WTC11 (cell line): ENCODE data around the gene SRPK1. TPM values are rescaled to one million over a fixed set of nuclear protein-coding genes. Genes with fewer than 3 reads are reported as not detected.

Source experiments
- ATAC-seq: fragments of 200-7000 bp; cut with Tn5 transposase; 2 replicates; pipeline ENCODE4 v1.10.0; 2021; ENCODE audit warnings: mild to moderate bottlenecking, moderate library complexity
- CTCF ChIA-PET: fragments of 300-600 bp; sonication (Branson Sonifier 250); formaldehyde crosslinking; loops from one replicate; lab custom pipeline; 2021; ENCODE audit warnings: antibody characterized with exemption; lab: Charles Lee
- POLR2A ChIA-PET: fragments of 350-600 bp; sonication (Branson Sonifier 250); formaldehyde crosslinking; loops from one replicate; lab custom pipeline; 2021; ENCODE audit warnings: antibody characterized with exemption; lab: Charles Lee
- DNase-seq: peaks from one replicate; pipeline ENCODE4 v3.0.0; 2021; ENCODE audit warnings: low spot score
- H3K27ac Mint-ChIP-seq: 2 replicates; pipeline ENCODE4 v1.8.0; 2021; ENCODE audit warnings: mixed read lengths
- H3K27me3 Mint-ChIP-seq: 2 replicates; pipeline ENCODE4 v1.8.0; 2021; ENCODE audit warnings: low read depth, mild to moderate bottlenecking, moderate library complexity, mixed read lengths
- H3K36me3 Mint-ChIP-seq: 2 replicates; pipeline ENCODE4 v1.8.0; 2021; ENCODE audit warnings: mixed read lengths
- H3K4me1 Mint-ChIP-seq: 2 replicates; pipeline ENCODE4 v1.8.0; 2022; ENCODE audit warnings: mixed read lengths
- H3K4me3 Mint-ChIP-seq: 2 replicates; pipeline ENCODE4 v1.8.0; 2021; ENCODE audit warnings: mild to moderate bottlenecking, moderate library complexity, mixed read lengths
- H3K9me3 Mint-ChIP-seq: 2 replicates; pipeline ENCODE4 v1.8.0; 2021; ENCODE audit warnings: mixed read lengths
- ATF1 ChIP-seq: sonication (generic); formaldehyde crosslinking; IDR thresholded peaks from 2 replicates; pipeline ENCODE4 v1.8.1; 2023; ENCODE audit warnings: mild to moderate bottlenecking, moderate library complexity, missing genetic modification reagents
- CREB1 ChIP-seq: sonication (generic); formaldehyde crosslinking; IDR thresholded peaks from 2 replicates; pipeline ENCODE4 v1.8.0; 2023; ENCODE audit warnings: mild to moderate bottlenecking, missing genetic modification reagents
- ELF4 ChIP-seq: sonication (generic); formaldehyde crosslinking; IDR thresholded peaks from 2 replicates; pipeline ENCODE4 v1.8.1; 2022; ENCODE audit warnings: low read depth, mild to moderate bottlenecking, moderate library complexity, missing genetic modification reagents
- FOXK1 ChIP-seq: sonication (generic); formaldehyde crosslinking; IDR thresholded peaks from 2 replicates; pipeline ENCODE4 v1.8.0; 2022; ENCODE audit warnings: mild to moderate bottlenecking, moderate library complexity, missing genetic modification reagents
- FOXP1 ChIP-seq: sonication (generic); formaldehyde crosslinking; IDR thresholded peaks from 2 replicates; pipeline ENCODE4 v1.8.0; 2022; ENCODE audit warnings: missing genetic modification reagents, mild to moderate bottlenecking, moderate library complexity, borderline replicate concordance
- NR2C2 ChIP-seq: sonication (generic); formaldehyde crosslinking; IDR thresholded peaks from 2 replicates; pipeline ENCODE4 v1.8.0; 2022; ENCODE audit warnings: mild to moderate bottlenecking, missing genetic modification reagents
- NR3C1 ChIP-seq: sonication (generic); formaldehyde crosslinking; conservative IDR thresholded peaks from 2 replicates; pipeline ENCODE4 v1.8.1; 2023; ENCODE audit warnings: low read depth, mild to moderate bottlenecking, missing genetic modification reagents
- SMAD3 ChIP-seq: sonication (generic); formaldehyde crosslinking; IDR thresholded peaks from 2 replicates; pipeline ENCODE4 v1.8.0; 2022; ENCODE audit warnings: missing genetic modification reagents, mild to moderate bottlenecking, borderline replicate concordance
- SMAD4 ChIP-seq: sonication (generic); formaldehyde crosslinking; IDR thresholded peaks from 2 replicates; pipeline ENCODE4 v1.8.0; 2022; ENCODE audit warnings: mild to moderate bottlenecking, missing genetic modification reagents
- ZBTB21 ChIP-seq: sonication (generic); formaldehyde crosslinking; IDR thresholded peaks from 2 replicates; pipeline ENCODE4 v1.8.1; 2023; ENCODE audit warnings: mild to moderate bottlenecking, missing genetic modification reagents, borderline replicate concordance
- ZNF138 ChIP-seq: sonication (generic); formaldehyde crosslinking; conservative IDR thresholded peaks from 2 replicates; pipeline ENCODE4 v1.8.1; 2022; ENCODE audit warnings: mild to moderate bottlenecking, moderate library complexity, missing genetic modification reagents
- ZNF219 ChIP-seq: sonication (generic); formaldehyde crosslinking; IDR thresholded peaks from 2 replicates; pipeline ENCODE4 v1.8.0; 2023; ENCODE audit warnings: missing genetic modification reagents, mild to moderate bottlenecking, borderline replicate concordance
- ZNF416 ChIP-seq: fragments of 250-450 bp; sonication (Bioruptor Pico); IDR thresholded peaks from 2 replicates; pipeline ENCODE4 v1.9.0; 2021; ENCODE audit warnings: mild to moderate bottlenecking, inconsistent platforms
- ZNF671 ChIP-seq: fragments of 250-450 bp; sonication (Bioruptor Pico); IDR thresholded peaks from 2 replicates; pipeline ENCODE4 v1.8.0; 2021; ENCODE audit warnings: mild to moderate bottlenecking
- total RNA-seq: library from RNA; stranded (reverse); gene quantifications from 3 replicates; pipeline ENCODE4 v1.2.3, GENCODE V29; 2021
- TF ChIP-seq, protein P1 (sequence below): fragments of 250-450 bp; sonication (Bioruptor Pico); conservative IDR thresholded peaks from 2 replicates; pipeline ENCODE4 v1.9.0; 2021; ENCODE audit warnings: mild to moderate bottlenecking
- TF ChIP-seq, protein P2 (sequence below): sonication (generic); formaldehyde crosslinking; IDR thresholded peaks from 2 replicates; pipeline ENCODE4 v1.8.0; 2022; ENCODE audit warnings: mild to moderate bottlenecking, missing genetic modification reagents
- TF ChIP-seq, protein P3 (sequence below): sonication (generic); formaldehyde crosslinking; IDR thresholded peaks from 2 replicates; pipeline ENCODE4 v1.8.1; 2023; ENCODE audit warnings: mild to moderate bottlenecking, missing genetic modification reagents, moderate library complexity
- TF ChIP-seq, protein P4 (sequence below): sonication (generic); formaldehyde crosslinking; IDR thresholded peaks from 2 replicates; pipeline ENCODE4 v1.8.1; 2022; ENCODE audit warnings: low read depth, missing genetic modification reagents, borderline replicate concordance
- TF ChIP-seq, protein P5 (sequence below): sonication (generic); formaldehyde crosslinking; IDR thresholded peaks from 2 replicates; pipeline ENCODE4 v1.8.0; 2022; ENCODE audit warnings: mild to moderate bottlenecking, missing genetic modification reagents

SRPK1 gene
- total RNA-seq, 1 experiment from 2014 or later, result 100.0 TPM

DNA sequence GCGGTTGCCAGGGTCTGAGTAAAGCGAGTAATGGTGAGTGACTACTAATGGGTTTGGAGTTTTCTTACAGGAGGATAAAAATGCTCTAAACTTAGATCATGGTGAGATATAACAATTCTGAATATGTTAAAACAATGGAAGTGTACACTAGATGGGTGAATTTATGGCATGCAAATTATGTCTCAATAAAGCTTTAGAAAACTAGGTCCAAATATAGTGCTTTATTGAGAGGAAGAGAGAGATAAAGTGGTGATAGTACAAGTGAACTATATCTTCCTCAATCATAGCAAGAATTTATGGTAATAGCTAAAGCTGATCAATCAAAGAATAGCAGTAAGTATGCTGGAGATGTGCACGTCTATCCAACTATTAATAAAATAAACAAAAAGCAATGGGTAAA is 23.9 kb downstream of the SRPK1 start:
- no peaks in the 10 kb centered on the region for H3K27me3 Mint-ChIP-seq
- POLR2A ChIA-PET, result no interaction called here
- CTCF ChIA-PET, result no interaction called here
- H3K36me3 Mint-ChIP-seq, result peaks cover 22% of the 10 kb centered on the region; the same call in 1 of the 2 replicates
- H3K9me3 Mint-ChIP-seq, result no peaks in the 10 kb centered on the region
- peaks cover 26% of the 10 kb centered on the region for H3K4me1 Mint-ChIP-seq
- H3K4me3 Mint-ChIP-seq, result no peak overlapping the region
- H3K27ac Mint-ChIP-seq, result no peak overlapping the region
- DNase-seq, result no peak
- no peak for TF ChIP-seq FOXK1 (CRISPR knock-in tag)
- TF ChIP-seq CREB1 (CRISPR knock-in tag), result no peak
- TF ChIP-seq, protein P1, sequence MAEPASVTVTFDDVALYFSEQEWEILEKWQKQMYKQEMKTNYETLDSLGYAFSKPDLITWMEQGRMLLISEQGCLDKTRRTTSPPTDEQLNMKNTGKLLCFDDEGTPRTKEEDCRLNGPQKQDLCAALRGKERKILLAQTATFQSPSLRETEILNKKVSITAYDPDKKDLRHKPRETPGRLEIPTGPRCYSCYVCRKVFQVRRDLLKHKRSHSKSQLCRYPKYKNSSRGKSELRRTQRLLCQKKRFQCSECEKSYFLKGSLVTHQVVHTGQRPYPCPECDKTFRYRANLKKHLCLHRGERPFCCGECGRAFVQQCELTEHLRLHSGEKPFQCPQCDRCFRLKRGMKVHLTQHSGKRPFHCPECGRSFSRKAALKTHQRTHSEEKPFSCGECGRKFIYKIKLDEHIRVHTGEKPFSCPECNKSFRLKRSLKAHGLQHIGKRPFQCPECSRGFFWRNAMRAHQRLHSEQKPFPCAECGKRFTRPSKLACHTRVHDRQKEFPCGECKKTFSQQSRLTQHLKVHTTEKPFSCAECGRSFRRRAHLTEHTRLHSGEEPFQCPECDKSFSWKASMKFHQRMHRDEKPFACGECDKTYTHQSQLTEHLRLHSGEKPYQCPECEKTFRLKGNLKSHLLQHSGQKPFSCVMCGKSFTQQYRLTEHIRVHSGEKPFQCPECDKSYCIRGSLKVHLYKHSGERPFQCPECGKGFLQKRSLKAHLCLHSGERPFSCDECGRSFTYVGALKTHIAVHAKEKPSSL (CRISPR knock-in tag), result no peak
- TF ChIP-seq FOXP1 (CRISPR knock-in tag), result no peak
- TF ChIP-seq SMAD4 (CRISPR knock-in tag), result no peak
- TF ChIP-seq ZNF138 (CRISPR knock-in tag), result no peak
- TF ChIP-seq, protein P2, sequence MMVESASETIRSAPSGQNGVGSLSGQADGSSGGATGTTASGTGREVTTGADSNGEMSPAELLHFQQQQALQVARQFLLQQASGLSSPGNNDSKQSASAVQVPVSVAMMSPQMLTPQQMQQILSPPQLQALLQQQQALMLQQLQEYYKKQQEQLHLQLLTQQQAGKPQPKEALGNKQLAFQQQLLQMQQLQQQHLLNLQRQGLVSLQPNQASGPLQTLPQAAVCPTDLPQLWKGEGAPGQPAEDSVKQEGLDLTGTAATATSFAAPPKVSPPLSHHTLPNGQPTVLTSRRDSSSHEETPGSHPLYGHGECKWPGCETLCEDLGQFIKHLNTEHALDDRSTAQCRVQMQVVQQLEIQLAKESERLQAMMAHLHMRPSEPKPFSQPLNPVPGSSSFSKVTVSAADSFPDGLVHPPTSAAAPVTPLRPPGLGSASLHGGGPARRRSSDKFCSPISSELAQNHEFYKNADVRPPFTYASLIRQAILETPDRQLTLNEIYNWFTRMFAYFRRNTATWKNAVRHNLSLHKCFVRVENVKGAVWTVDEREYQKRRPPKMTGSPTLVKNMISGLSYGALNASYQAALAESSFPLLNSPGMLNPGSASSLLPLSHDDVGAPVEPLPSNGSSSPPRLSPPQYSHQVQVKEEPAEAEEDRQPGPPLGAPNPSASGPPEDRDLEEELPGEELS (CRISPR knock-in tag), result no peak
- ATAC-seq, result no peak

DNA sequence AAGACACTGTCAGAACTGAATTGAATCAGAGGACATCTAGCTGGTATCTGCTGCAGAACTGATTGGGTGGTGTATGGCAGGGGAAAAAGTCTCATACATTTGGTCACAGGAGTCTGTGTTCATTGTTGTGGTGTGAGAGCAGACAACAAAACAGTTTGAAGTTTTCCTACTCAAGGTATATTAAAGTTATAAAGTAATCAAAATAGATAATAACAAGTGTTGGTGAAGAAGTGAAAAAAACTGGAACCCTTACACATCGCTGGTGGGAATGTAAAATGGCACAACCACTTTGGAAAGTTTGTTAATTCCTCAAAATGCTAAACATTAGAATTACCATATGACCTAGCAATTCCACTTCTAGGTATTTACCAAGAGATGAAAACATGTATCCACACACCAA is 24.7 kb downstream of the SRPK1 start:
- ATAC-seq, result no peak
- Mint-ChIP-seq H3K27me3 (no peaks in the 10 kb centered on the region), H3K36me3 (peaks cover 21% of the 10 kb centered on the region), H3K4me1 (peaks cover 26% of the 10 kb centered on the region), H3K4me3 (no peak overlapping the region), H3K27ac (peak overlapping the region; percentile 20), H3K9me3 (no peaks in the 10 kb centered on the region)
- ChIA-PET POLR2A (no interaction called here), CTCF (no interaction called here)
- no peak for DNase-seq
- no peak for TF ChIP-seq ZNF219 (CRISPR knock-in tag)
- no peak for TF ChIP-seq ZNF416 (CRISPR knock-in tag)
- no peak for TF ChIP-seq ZBTB21 (CRISPR knock-in tag)
- TF ChIP-seq, protein P3, sequence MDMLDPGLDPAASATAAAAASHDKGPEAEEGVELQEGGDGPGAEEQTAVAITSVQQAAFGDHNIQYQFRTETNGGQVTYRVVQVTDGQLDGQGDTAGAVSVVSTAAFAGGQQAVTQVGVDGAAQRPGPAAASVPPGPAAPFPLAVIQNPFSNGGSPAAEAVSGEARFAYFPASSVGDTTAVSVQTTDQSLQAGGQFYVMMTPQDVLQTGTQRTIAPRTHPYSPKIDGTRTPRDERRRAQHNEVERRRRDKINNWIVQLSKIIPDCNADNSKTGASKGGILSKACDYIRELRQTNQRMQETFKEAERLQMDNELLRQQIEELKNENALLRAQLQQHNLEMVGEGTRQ (CRISPR knock-in tag), result no peak
- TF ChIP-seq, protein P1 (CRISPR knock-in tag), result no peak
- TF ChIP-seq ELF4 (CRISPR knock-in tag), result no peak
- TF ChIP-seq NR3C1, result no peak
- TF ChIP-seq ZNF671 (CRISPR knock-in tag), result no peak

DNA sequence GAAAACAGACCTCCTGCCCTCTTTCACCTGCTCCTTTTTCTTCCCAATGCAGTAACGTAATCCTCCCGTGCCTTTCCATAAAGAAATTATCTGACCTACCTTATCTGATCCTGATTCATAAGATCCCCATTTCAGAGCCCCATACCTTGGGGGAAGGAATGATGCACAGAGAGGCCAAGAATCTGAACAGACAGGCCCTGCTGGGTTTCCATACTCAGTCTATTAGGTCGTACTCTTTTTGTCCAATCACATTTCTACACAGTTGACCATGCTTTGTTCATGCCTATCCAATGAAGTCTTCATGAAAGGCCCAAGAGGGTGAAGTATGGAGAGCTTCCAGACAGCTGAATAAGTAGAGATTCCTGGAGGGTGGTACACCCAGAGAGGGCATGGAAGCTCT is 25.3 kb downstream of the SRPK1 start:
- DNase-seq (no peak), ATAC-seq (no peak)
- no peak overlapping the region for H3K4me3 Mint-ChIP-seq
- peaks cover 26% of the 10 kb centered on the region for H3K4me1 Mint-ChIP-seq
- ChIA-PET CTCF (no interaction called here), POLR2A (no interaction called here)
- H3K36me3 Mint-ChIP-seq, result peaks cover 19% of the 10 kb centered on the region
- no peaks in the 10 kb centered on the region for H3K9me3 Mint-ChIP-seq
- peak overlapping the region; percentile 20 for H3K27ac Mint-ChIP-seq
- no peaks in the 10 kb centered on the region for H3K27me3 Mint-ChIP-seq
- TF ChIP-seq SMAD3 (CRISPR knock-in tag), result no peak
- TF ChIP-seq, protein P4, sequence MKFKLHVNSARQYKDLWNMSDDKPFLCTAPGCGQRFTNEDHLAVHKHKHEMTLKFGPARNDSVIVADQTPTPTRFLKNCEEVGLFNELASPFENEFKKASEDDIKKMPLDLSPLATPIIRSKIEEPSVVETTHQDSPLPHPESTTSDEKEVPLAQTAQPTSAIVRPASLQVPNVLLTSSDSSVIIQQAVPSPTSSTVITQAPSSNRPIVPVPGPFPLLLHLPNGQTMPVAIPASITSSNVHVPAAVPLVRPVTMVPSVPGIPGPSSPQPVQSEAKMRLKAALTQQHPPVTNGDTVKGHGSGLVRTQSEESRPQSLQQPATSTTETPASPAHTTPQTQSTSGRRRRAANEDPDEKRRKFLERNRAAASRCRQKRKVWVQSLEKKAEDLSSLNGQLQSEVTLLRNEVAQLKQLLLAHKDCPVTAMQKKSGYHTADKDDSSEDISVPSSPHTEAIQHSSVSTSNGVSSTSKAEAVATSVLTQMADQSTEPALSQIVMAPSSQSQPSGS (CRISPR knock-in tag), result no peak
- TF ChIP-seq, protein P5, sequence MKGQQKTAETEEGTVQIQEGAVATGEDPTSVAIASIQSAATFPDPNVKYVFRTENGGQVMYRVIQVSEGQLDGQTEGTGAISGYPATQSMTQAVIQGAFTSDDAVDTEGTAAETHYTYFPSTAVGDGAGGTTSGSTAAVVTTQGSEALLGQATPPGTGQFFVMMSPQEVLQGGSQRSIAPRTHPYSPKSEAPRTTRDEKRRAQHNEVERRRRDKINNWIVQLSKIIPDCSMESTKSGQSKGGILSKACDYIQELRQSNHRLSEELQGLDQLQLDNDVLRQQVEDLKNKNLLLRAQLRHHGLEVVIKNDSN (CRISPR knock-in tag), result no peak
- no peak for TF ChIP-seq ZNF219 (CRISPR knock-in tag)
- no peak for TF ChIP-seq ATF1 (CRISPR knock-in tag)
- TF ChIP-seq NR2C2 (CRISPR knock-in tag), result no peak
